ENCODE data around the gene RBM22.
"Not testable (repeated sequence)": the region's sequence is repeated elsewhere in the genome, so short reads cannot be mapped to it uniquely, and the experiment has no call there.

RBM22 gene

GRCh38 chr5:150700594-150701377, at the start of gene RBM22:
Gene RBM22 (minus strand): TSS chr5:150701062. CDS start chr5:150700985, 77 bp downstream.
- peak; percentile 88 for DNase-seq (ENCODE audit: low spot score)

GRCh38 chr5:150750469-150750868, 49.6 kb upstream of the RBM22 start:
- no peak for DNase-seq (ENCODE audit: low spot score)

- DNase-seq (ENCODE audit: low spot score), result not testable (repeated sequence)
These were observed 42.3 kb upstream of the RBM22 start for GRCh38 chr5:150743142-150743488.

- not testable (repeated sequence) for DNase-seq (ENCODE audit: low spot score)
These were observed 41.7 kb upstream of the RBM22 start for GRCh38 chr5:150742455-150743141.

GRCh38 chr5:150740992-150741391, 40.1 kb upstream of the RBM22 start:
- DNase-seq (ENCODE audit: low spot score), result no peak

- no peak for DNase-seq (ENCODE audit: low spot score)
These were observed 38.0 kb upstream of the RBM22 start for GRCh38 chr5:150738862-150739261.

GRCh38 chr5:150734579-150735384, 33.9 kb upstream of the RBM22 start:
- peak; percentile 5 for DNase-seq (ENCODE audit: low spot score)

GRCh38 chr5:150731669-150732242, 30.9 kb upstream of the RBM22 start:
- no peak for DNase-seq (ENCODE audit: low spot score)

- DNase-seq (ENCODE audit: low spot score), result no peak
These were observed 29.0 kb upstream of the RBM22 start for GRCh38 chr5:150729859-150730258.

GRCh38 chr5:150723845-150724244, 23.0 kb upstream of the RBM22 start:
- no peak for DNase-seq (ENCODE audit: low spot score)

- peak; percentile 11 for DNase-seq (ENCODE audit: low spot score)
These were observed 9.3 kb upstream of the RBM22 start for GRCh38 chr5:150710165-150710564.

GRCh38 chr5:150706776-150707390, 6.0 kb upstream of the RBM22 start:
- DNase-seq (ENCODE audit: low spot score), result no peak

- no peak for DNase-seq (ENCODE audit: low spot score)
These were observed 2.9 kb upstream of the RBM22 start for GRCh38 chr5:150703762-150704161.

GRCh38 chr5:150700246-150700593, 642 bp downstream of the RBM22 start:
- no peak for DNase-seq (ENCODE audit: low spot score)

- no peak for DNase-seq (ENCODE audit: low spot score)
These were observed 6.2 kb downstream of the RBM22 start for GRCh38 chr5:150694612-150695011.

GRCh38 chr5:150692276-150692675, 8.6 kb downstream of the RBM22 start:
- DNase-seq (ENCODE audit: low spot score), result no peak

- DNase-seq (ENCODE audit: low spot score), result no peak
These were observed 10.1 kb downstream of the RBM22 start for GRCh38 chr5:150690760-150691159.

- DNase-seq (ENCODE audit: low spot score), result no peak
These were observed 11.7 kb downstream of the RBM22 start for GRCh38 chr5:150689120-150689519.

GRCh38 chr5:150676578-150676977, 24.3 kb downstream of the RBM22 start:
- no peak for DNase-seq (ENCODE audit: low spot score)

GRCh38 chr5:150675069-150675468, 25.8 kb downstream of the RBM22 start:
- DNase-seq (ENCODE audit: low spot score), result no peak

- DNase-seq (ENCODE audit: low spot score), result no peak
These were observed 26.5 kb downstream of the RBM22 start for GRCh38 chr5:150674341-150674821.

GRCh38 chr5:150672884-150673275, 28.0 kb downstream of the RBM22 start:
- DNase-seq (ENCODE audit: low spot score), result no peak
